Measurements from ENCODE around the gene AK5.
"Not testable (repeated sequence)": the region's sequence is repeated elsewhere in the genome, so short reads cannot be mapped to it uniquely, and the experiment has no call there.

- not testable (repeated sequence) for TF ChIP-seq EZH2phosphoT487 (IDR thresholded peaks at IDR 0.05; ENCODE audit: unreplicated experiment); POLR2AphosphoS5 (IDR thresholded peaks at IDR 0.05; ENCODE audit: low read depth); EZH2 (IDR thresholded peaks at IDR 0.05; ENCODE audit: low read depth, unreplicated experiment); JUNB (IDR thresholded peaks at IDR 0.05; ENCODE audit: unreplicated experiment); CREB1 (CRISPR knock-in tag; IDR thresholded peaks at IDR 0.05; ENCODE audit: low read depth); ZNF331 (CRISPR knock-in tag; IDR thresholded peaks at IDR 0.05; ENCODE audit: low read depth); ETS1 (IDR thresholded peaks at IDR 0.05); ZNF114 (CRISPR knock-in tag; IDR thresholded peaks at IDR 0.05); REST (IDR thresholded peaks at IDR 0.05; ENCODE audit: unreplicated experiment)
- TF ChIP-seq, protein P1, sequence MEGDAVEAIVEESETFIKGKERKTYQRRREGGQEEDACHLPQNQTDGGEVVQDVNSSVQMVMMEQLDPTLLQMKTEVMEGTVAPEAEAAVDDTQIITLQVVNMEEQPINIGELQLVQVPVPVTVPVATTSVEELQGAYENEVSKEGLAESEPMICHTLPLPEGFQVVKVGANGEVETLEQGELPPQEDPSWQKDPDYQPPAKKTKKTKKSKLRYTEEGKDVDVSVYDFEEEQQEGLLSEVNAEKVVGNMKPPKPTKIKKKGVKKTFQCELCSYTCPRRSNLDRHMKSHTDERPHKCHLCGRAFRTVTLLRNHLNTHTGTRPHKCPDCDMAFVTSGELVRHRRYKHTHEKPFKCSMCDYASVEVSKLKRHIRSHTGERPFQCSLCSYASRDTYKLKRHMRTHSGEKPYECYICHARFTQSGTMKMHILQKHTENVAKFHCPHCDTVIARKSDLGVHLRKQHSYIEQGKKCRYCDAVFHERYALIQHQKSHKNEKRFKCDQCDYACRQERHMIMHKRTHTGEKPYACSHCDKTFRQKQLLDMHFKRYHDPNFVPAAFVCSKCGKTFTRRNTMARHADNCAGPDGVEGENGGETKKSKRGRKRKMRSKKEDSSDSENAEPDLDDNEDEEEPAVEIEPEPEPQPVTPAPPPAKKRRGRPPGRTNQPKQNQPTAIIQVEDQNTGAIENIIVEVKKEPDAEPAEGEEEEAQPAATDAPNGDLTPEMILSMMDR (conservative IDR thresholded peaks at IDR 0.05; ENCODE audit: low read depth in 2 of 2) = not testable (repeated sequence)
Observed at GRCh38 chr1:77418055-77418454, 136.2 kb downstream of the AK5 start.

Measured in GM23338 (cell line).